ENCODE results near the gene MDM1. TPM values are rescaled to one million over a fixed set of nuclear protein-coding genes. Genes with fewer than 3 reads are reported as not detected.

MDM1 gene
- total RNA-seq, 2 experiments from 2014 or later = 26.2 to 30.8 TPM

DNA sequence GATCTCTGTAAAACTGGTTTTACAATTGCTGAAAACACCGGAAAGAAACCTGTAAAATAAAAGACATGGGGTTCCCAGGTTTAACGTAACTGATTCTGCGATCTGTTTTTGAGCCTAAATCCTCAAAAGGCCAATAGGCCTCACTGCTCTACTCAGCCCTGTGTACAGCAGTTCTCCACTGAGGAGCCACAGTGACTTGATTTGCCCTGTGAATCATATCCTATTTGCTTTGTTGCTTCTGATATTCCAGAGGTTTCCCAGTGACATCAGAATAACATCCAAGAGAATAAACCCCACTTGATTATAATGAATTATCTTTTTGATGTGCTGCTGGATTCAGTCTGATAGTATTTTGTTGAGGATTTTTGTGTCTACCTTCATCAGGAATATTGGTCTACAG, 27.5 kb downstream of the MDM1 start:
- H3K9me2 ChIP-seq (ENCODE audit: insufficient read depth, low read length) = no peaks in the 10 kb centered on the region
- no peak overlapping the region for H3K4me3 ChIP-seq (ENCODE audit: low read depth, low read length, poor library complexity, severe bottlenecking)
- no peak for DNase-seq (ENCODE audit: low spot score)
- H3K27ac ChIP-seq (ENCODE audit: low read depth, low read length, poor library complexity, severe bottlenecking) = no peak overlapping the region
- TF ChIP-seq EZH2phosphoT487 (IDR thresholded peaks at IDR 0.05; ENCODE audit: borderline replicate concordance, low read depth, low read length) = no peak
- TF ChIP-seq, protein P1, sequence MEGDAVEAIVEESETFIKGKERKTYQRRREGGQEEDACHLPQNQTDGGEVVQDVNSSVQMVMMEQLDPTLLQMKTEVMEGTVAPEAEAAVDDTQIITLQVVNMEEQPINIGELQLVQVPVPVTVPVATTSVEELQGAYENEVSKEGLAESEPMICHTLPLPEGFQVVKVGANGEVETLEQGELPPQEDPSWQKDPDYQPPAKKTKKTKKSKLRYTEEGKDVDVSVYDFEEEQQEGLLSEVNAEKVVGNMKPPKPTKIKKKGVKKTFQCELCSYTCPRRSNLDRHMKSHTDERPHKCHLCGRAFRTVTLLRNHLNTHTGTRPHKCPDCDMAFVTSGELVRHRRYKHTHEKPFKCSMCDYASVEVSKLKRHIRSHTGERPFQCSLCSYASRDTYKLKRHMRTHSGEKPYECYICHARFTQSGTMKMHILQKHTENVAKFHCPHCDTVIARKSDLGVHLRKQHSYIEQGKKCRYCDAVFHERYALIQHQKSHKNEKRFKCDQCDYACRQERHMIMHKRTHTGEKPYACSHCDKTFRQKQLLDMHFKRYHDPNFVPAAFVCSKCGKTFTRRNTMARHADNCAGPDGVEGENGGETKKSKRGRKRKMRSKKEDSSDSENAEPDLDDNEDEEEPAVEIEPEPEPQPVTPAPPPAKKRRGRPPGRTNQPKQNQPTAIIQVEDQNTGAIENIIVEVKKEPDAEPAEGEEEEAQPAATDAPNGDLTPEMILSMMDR (conservative IDR thresholded peaks at IDR 0.05; ENCODE audit: low read length) = no peak
- H3K9me3 ChIP-seq (ENCODE audit: low read length) = no peaks in the 10 kb centered on the region
- H4K20me1 ChIP-seq (ENCODE audit: insufficient read depth, low read length) = no peaks in the 10 kb centered on the region
- CTCF ChIA-PET (ENCODE audit: unreplicated experiment) = no interaction called here
- POLR2A ChIA-PET = no interaction called here
- no peak overlapping the region for H2AFZ ChIP-seq (ENCODE audit: low read length)
- no peaks in the 10 kb centered on the region for H3K79me2 ChIP-seq (ENCODE audit: insufficient read depth, low read depth, low read length)
- peaks cover 6% of the 10 kb centered on the region for H3K4me1 ChIP-seq (ENCODE audit: insufficient read depth, low read length, poor library complexity, severe bottlenecking)
- intact Hi-C loops (cut with micrococcal nuclease; ENCODE audit: unreplicated experiment) = no loop called here
- no TSS peak for BruUV-seq (replicated peaks)
- H3K4me2 ChIP-seq (ENCODE audit: low read length) = no peak overlapping the region
- peaks cover 89% of the 10 kb centered on the region for H3K36me3 ChIP-seq (ENCODE audit: insufficient read depth, low read length)

DNA sequence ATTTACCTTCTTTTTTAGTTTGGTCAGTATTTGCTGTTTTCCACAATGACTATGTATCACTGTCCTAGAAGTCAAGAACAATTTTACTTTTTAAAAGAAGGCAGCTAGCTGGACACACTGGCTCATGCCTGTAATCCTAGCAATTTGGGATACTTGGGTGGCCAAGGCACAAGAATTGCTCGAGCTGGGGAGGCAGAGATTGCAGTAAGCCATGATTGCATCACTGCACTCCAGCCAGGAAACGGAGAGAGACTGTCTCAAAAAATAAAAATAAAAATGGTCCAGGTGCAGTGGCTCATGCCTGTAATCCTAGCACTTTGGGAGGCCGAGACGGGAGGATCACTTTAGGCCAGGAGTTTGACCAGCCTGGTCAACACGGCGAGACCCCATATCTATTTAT, 28.3 kb downstream of the MDM1 start:
- no peak overlapping the region for H3K4me3 ChIP-seq (ENCODE audit: low read depth, low read length, poor library complexity, severe bottlenecking)
- no peaks in the 10 kb centered on the region for H3K9me3 ChIP-seq (ENCODE audit: low read length)
- H2AFZ ChIP-seq (ENCODE audit: low read length) = no peak overlapping the region
- H3K79me2 ChIP-seq (ENCODE audit: insufficient read depth, low read depth, low read length) = no peaks in the 10 kb centered on the region
- H3K27ac ChIP-seq (ENCODE audit: low read depth, low read length, poor library complexity, severe bottlenecking) = no peak overlapping the region
- TF ChIP-seq EZH2phosphoT487 (IDR thresholded peaks at IDR 0.05; ENCODE audit: borderline replicate concordance, low read depth, low read length) = no peak
- TF ChIP-seq, protein P1 (conservative IDR thresholded peaks at IDR 0.05; ENCODE audit: low read length) = no peak
- ChIA-PET CTCF (ENCODE audit: unreplicated experiment) (no interaction called here), POLR2A (no interaction called here)
- intact Hi-C loops (cut with micrococcal nuclease; ENCODE audit: unreplicated experiment) = no loop called here
- no peak for DNase-seq (ENCODE audit: low spot score)
- no peaks in the 10 kb centered on the region for H4K20me1 ChIP-seq (ENCODE audit: insufficient read depth, low read length)
- peaks cover 6% of the 10 kb centered on the region for H3K4me1 ChIP-seq (ENCODE audit: insufficient read depth, low read length, poor library complexity, severe bottlenecking)
- no peak overlapping the region for H3K4me2 ChIP-seq (ENCODE audit: low read length)
- H3K36me3 ChIP-seq (ENCODE audit: insufficient read depth, low read length) = peaks cover 89% of the 10 kb centered on the region
- no TSS peak for BruUV-seq (replicated peaks)
- H3K9me2 ChIP-seq (ENCODE audit: insufficient read depth, low read length) = no peaks in the 10 kb centered on the region

DNA sequence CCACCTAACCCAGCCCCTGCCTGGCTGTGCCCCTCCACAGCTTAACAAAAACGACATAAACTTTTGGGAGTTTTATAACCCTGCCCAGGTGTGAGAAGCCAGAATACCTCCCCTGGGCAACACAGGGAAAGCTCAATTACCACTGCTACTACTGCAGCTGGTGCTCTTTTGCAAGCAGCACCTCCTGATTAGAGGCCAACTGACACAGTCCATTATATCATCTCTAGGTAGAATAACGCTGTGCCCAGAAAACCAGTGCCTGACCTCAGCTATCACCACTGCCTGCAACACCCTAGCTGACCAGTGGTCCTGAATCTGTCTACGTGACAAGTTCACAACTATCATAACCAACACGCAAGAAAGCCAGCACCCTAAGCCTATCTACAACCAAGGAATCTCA, 34.2 kb downstream of the MDM1 start:
- Histone ChIP-seq H3K27ac (ENCODE audit: low read depth, low read length, poor library complexity, severe bottlenecking) (no peak overlapping the region), H3K4me2 (ENCODE audit: low read length) (no peak overlapping the region), H3K9me2 (ENCODE audit: insufficient read depth, low read length) (no peaks in the 10 kb centered on the region), H3K79me2 (ENCODE audit: insufficient read depth, low read depth, low read length) (no peaks in the 10 kb centered on the region), H3K4me3 (ENCODE audit: low read depth, low read length, poor library complexity, severe bottlenecking) (no peak overlapping the region), H3K36me3 (ENCODE audit: insufficient read depth, low read length) (peaks cover 70% of the 10 kb centered on the region), H3K4me1 (ENCODE audit: insufficient read depth, low read length, poor library complexity, severe bottlenecking) (no peaks in the 10 kb centered on the region), H2AFZ (ENCODE audit: low read length) (no peak overlapping the region), H3K9me3 (ENCODE audit: low read length) (no peaks in the 10 kb centered on the region), H4K20me1 (ENCODE audit: insufficient read depth, low read length) (no peaks in the 10 kb centered on the region)
- TF ChIP-seq, protein P1 (conservative IDR thresholded peaks at IDR 0.05; ENCODE audit: low read length) = no peak
- no peak for TF ChIP-seq EZH2phosphoT487 (IDR thresholded peaks at IDR 0.05; ENCODE audit: borderline replicate concordance, low read depth, low read length)
- CTCF ChIA-PET (ENCODE audit: unreplicated experiment) = no interaction called here
- POLR2A ChIA-PET = no interaction called here
- intact Hi-C loops (cut with micrococcal nuclease; ENCODE audit: unreplicated experiment) = no loop called here
- no peak for DNase-seq (ENCODE audit: low spot score)
- no TSS peak for BruUV-seq (replicated peaks)
